ENCODE results near the gene MYCBPAP.

Gene MYCBPAP

GRCh38 chr17:50536683-50537646, 28.7 kb downstream of the MYCBPAP start:
- TF ChIP-seq, protein P1, sequence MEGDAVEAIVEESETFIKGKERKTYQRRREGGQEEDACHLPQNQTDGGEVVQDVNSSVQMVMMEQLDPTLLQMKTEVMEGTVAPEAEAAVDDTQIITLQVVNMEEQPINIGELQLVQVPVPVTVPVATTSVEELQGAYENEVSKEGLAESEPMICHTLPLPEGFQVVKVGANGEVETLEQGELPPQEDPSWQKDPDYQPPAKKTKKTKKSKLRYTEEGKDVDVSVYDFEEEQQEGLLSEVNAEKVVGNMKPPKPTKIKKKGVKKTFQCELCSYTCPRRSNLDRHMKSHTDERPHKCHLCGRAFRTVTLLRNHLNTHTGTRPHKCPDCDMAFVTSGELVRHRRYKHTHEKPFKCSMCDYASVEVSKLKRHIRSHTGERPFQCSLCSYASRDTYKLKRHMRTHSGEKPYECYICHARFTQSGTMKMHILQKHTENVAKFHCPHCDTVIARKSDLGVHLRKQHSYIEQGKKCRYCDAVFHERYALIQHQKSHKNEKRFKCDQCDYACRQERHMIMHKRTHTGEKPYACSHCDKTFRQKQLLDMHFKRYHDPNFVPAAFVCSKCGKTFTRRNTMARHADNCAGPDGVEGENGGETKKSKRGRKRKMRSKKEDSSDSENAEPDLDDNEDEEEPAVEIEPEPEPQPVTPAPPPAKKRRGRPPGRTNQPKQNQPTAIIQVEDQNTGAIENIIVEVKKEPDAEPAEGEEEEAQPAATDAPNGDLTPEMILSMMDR (conservative IDR thresholded peaks at IDR 0.05; ENCODE audit: low read depth, low read length): no peak
- Histone ChIP-seq H3K4me3 (IDR thresholded peaks at IDR 0.05; ENCODE audit: insufficient read depth, low read depth, low read length) (no peak overlapping the region), H4K20me1 (ENCODE audit: insufficient read depth) (no peaks in the 10 kb centered on the region), H3K4me1 (ENCODE audit: low read depth, poor library complexity, severe bottlenecking) (no peaks in the 10 kb centered on the region), H3K79me2 (ENCODE audit: insufficient read depth, low read depth) (no peaks in the 10 kb centered on the region), H3K4me2 (no peak overlapping the region), H3K27me3 (ENCODE audit: insufficient read depth, low read depth) (peaks cover 59% of the 10 kb centered on the region), H3K36me3 (ENCODE audit: insufficient read depth) (no peaks in the 10 kb centered on the region), H3K9ac (no peak overlapping the region), H3K27ac (no peak overlapping the region), H2AFZ (ENCODE audit: low read depth) (no peak overlapping the region)

DNA sequence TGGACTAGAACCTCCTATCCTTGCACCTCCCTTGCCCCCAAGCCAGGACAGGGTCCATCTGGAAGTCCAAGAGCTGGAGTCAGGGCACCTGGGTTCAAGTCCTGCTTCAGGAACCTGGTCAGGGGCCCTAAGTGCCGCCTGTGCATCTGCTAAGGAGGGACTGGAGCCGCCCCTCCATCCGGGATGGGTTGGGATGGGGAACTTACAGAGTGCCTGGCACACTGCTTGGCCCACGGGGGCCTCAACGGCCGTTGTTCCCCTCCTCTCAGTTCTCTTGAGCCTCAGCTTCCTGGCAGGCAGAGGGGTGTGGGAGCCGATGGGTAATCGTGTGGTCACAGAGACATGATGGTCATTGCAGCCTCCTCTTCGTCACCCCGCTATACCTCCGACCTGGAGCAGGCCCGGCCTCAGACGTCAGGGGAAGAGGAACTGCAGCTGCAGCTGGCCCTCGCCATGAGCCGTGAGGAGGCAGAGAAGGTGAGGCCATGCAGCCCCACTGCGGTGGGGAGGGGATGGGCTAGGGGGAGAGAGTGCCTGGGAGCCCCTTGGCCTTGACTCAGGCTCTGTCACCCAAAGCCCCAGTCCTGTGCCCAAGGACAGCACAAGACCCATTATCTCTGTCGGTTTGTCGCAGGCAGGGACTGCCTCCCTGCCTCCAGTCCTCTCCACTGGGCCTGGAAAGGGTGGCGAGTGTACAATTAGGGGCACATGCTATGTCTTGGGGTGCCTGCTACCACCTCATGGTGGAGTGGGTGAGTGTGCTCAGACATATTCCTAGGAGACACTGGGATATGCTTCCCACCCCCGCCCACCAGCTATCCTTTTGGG, 29.7 kb downstream of the MYCBPAP start:
- H3K4me3 ChIP-seq (IDR thresholded peaks at IDR 0.05; ENCODE audit: insufficient read depth, low read depth, low read length): no peak overlapping the region
- TF ChIP-seq, protein P1 (conservative IDR thresholded peaks at IDR 0.05; ENCODE audit: low read depth, low read length): no peak
- peaks cover 51% of the 10 kb centered on the region for H3K27me3 ChIP-seq (ENCODE audit: insufficient read depth, low read depth)
- H3K4me1 ChIP-seq (ENCODE audit: low read depth, poor library complexity, severe bottlenecking): peaks cover 5% of the 10 kb centered on the region
- H3K9ac ChIP-seq: no peak overlapping the region
- no peak overlapping the region for H3K4me2 ChIP-seq
- H3K27ac ChIP-seq: no peak overlapping the region
- no peaks in the 10 kb centered on the region for H4K20me1 ChIP-seq (ENCODE audit: insufficient read depth)
- H3K36me3 ChIP-seq (ENCODE audit: insufficient read depth): no peaks in the 10 kb centered on the region
- H3K79me2 ChIP-seq (ENCODE audit: insufficient read depth, low read depth): no peaks in the 10 kb centered on the region
- no peak overlapping the region for H2AFZ ChIP-seq (ENCODE audit: low read depth)

GRCh38 chr17:50538549-50539410, 30.5 kb downstream of the MYCBPAP start:
- no peaks in the 10 kb centered on the region for H4K20me1 ChIP-seq (ENCODE audit: insufficient read depth)
- no peak overlapping the region for H3K4me2 ChIP-seq
- H3K36me3 ChIP-seq (ENCODE audit: insufficient read depth): no peaks in the 10 kb centered on the region
- TF ChIP-seq, protein P1 (conservative IDR thresholded peaks at IDR 0.05; ENCODE audit: low read depth, low read length): no peak
- peaks cover 44% of the 10 kb centered on the region for H3K27me3 ChIP-seq (ENCODE audit: insufficient read depth, low read depth)
- no peaks in the 10 kb centered on the region for H3K79me2 ChIP-seq (ENCODE audit: insufficient read depth, low read depth)
- H3K4me1 ChIP-seq (ENCODE audit: low read depth, poor library complexity, severe bottlenecking): peaks cover 5% of the 10 kb centered on the region
- H3K9ac ChIP-seq: no peak overlapping the region
- no peak overlapping the region for H3K4me3 ChIP-seq (IDR thresholded peaks at IDR 0.05; ENCODE audit: insufficient read depth, low read depth, low read length)
- H3K27ac ChIP-seq: no peak overlapping the region
- no peak overlapping the region for H2AFZ ChIP-seq (ENCODE audit: low read depth)
